Liver (tissue), 9 donors: ENCODE results near the gene C19orf47. TPM values are rescaled to one million over a fixed set of nuclear protein-coding genes. Genes with fewer than 3 reads are reported as not detected.

Experiments used
- DNase-seq: peaks from one replicate; pipeline ENCODE4 v3.0.0-alpha.2; 2017; ENCODE audit warnings: low spot score
- H3K27ac ChIP-seq, 2 donors: one replicate each; pipeline ENCODE4 v1.7.0; 2013; ENCODE audit warnings: inconsistent platforms in 2 of 2, low read length in 2 of 2, control low read depth in 1 of 2, low read depth in 1 of 2, mild to moderate bottlenecking in 1 of 2
- H3K27me3 ChIP-seq, 4 donors: one replicate each; pipeline versions ENCODE4 v1.6.1 to v1.7.0; 2013; ENCODE audit warnings: low read length in 3 of 4, inconsistent platforms in 1 of 4, mild to moderate bottlenecking in 1 of 4, moderate library complexity in 1 of 4; ENCODE audit not compliant: control insufficient read depth in 4 of 4, insufficient read depth in 4 of 4
- H3K36me3 ChIP-seq, 4 donors: one replicate each; pipeline versions ENCODE4 v1.6.1 to v1.7.0; 2013; ENCODE audit warnings: low read length in 3 of 4, mild to moderate bottlenecking in 3 of 4, low read depth in 1 of 4, moderate library complexity in 1 of 4; ENCODE audit not compliant: control insufficient read depth in 4 of 4, insufficient read depth in 3 of 4
- H3K4me1 ChIP-seq, 4 donors: one replicate each; pipeline versions ENCODE4 v1.6.1 to v1.7.0; 2013; ENCODE audit warnings: low read length in 3 of 4, mild to moderate bottlenecking in 3 of 4, moderate library complexity in 1 of 4; ENCODE audit not compliant: control insufficient read depth in 4 of 4, insufficient read depth in 4 of 4
- H3K4me3 ChIP-seq, 3 donors: one replicate each; pipeline versions ENCODE4 v1.6.1 to v1.7.0; 2013; ENCODE audit warnings: low read length in 3 of 3, control low read depth in 1 of 3, low read depth in 1 of 3, mild to moderate bottlenecking in 1 of 3
- H3K9ac ChIP-seq, 2 donors: one replicate each; pipeline ENCODE4 v1.7.0; 2013; ENCODE audit warnings: low read length in 2 of 2, mild to moderate bottlenecking in 2 of 2, moderate library complexity in 2 of 2, control low read depth in 1 of 2, low read depth in 1 of 2
- H3K9me3 ChIP-seq, 4 donors: one replicate each; pipeline versions ENCODE4 v1.6.1 to v1.7.0; 2013; ENCODE audit warnings: low read length in 3 of 4; ENCODE audit not compliant: control insufficient read depth in 4 of 4
- ATF3 ChIP-seq: IDR thresholded peaks from 2 replicates; pipeline ENCODE4 v1.6.1; 2016; ENCODE audit warnings: antibody characterized with exemption
- EGR1 ChIP-seq, 2 donors: IDR thresholded peaks; 2 replicates each; pipeline ENCODE4 v1.6.1; 2016 to 2018; ENCODE audit warnings: antibody characterized with exemption in 2 of 2, low read depth in 2 of 2
- FOXA1 ChIP-seq: IDR thresholded peaks from 2 replicates; pipeline ENCODE4 v1.6.1; 2016; ENCODE audit warnings: antibody characterized with exemption
- FOXA2 ChIP-seq: IDR thresholded peaks from 2 replicates; pipeline ENCODE4 v1.6.1; 2016; ENCODE audit warnings: antibody characterized with exemption
- GABPA ChIP-seq, 2 donors: IDR thresholded peaks in 1 of 2; conservative IDR thresholded peaks in 1 of 2; 2 replicates each; pipeline ENCODE4 v1.6.1; 2016; ENCODE audit warnings: antibody characterized with exemption in 2 of 2, mild to moderate bottlenecking in 1 of 2, moderate library complexity in 1 of 2
- HNF4G ChIP-seq: IDR thresholded peaks from 2 replicates; pipeline ENCODE4 v1.6.1; 2016; ENCODE audit warnings: antibody characterized with exemption
- JUND ChIP-seq, 2 donors: IDR thresholded peaks; 2 replicates each; pipeline ENCODE4 v1.6.1; 2016; ENCODE audit warnings: antibody characterized with exemption in 2 of 2
- MAX ChIP-seq: IDR thresholded peaks from 2 replicates; pipeline ENCODE4 v1.6.1; 2016; ENCODE audit warnings: antibody characterized with exemption
- REST ChIP-seq: IDR thresholded peaks from 2 replicates; pipeline ENCODE4 v1.6.1; 2016; ENCODE audit warnings: antibody characterized with exemption, mild to moderate bottlenecking
- RXRA ChIP-seq, 2 donors: IDR thresholded peaks; 2 replicates each; pipeline ENCODE4 v1.6.1; 2017 to 2018; ENCODE audit warnings: antibody characterized with exemption in 2 of 2, mild to moderate bottlenecking in 1 of 2
- SP1 ChIP-seq: IDR thresholded peaks from 2 replicates; pipeline ENCODE4 v1.6.1; 2018; ENCODE audit warnings: antibody characterized with exemption, mild to moderate bottlenecking
- TAF1 ChIP-seq: conservative IDR thresholded peaks from 2 replicates; pipeline ENCODE4 v1.6.1; 2016; ENCODE audit warnings: antibody characterized with exemption, mild to moderate bottlenecking
- YY1 ChIP-seq: IDR thresholded peaks from 2 replicates; pipeline ENCODE4 v1.6.1; 2016; ENCODE audit warnings: antibody characterized with exemption, mild to moderate bottlenecking
- ZBTB33 ChIP-seq: IDR thresholded peaks from 2 replicates; pipeline ENCODE4 v1.6.1; 2016; ENCODE audit warnings: antibody characterized with exemption
- WGBS: extraction: QIAGEN DNeasy Blood & Tissue Kit; methylation state at CpG from one replicate; pipeline ENCODE4 v1.1.7; 2013; 5-methylcytosine and 5-hydroxymethylcytosine counted together
- polyA plus RNA-seq, 2 donors: library from polyadenylated mRNA; stranded (reverse) in 1 of 2; unstranded in 1 of 2; fragments of 200-250 nt in 1 of 2; fragments of >200 nt in 1 of 2; fragmentation: Nextera tagmentation in 1 of 2; extraction: Ambion mirVana in 1 of 2; gene quantifications; one replicate each; pipeline versions ENCODE4 v1.2.1 to v1.2.3, GENCODE V29; 2013 to 2015
- total RNA-seq, 2 donors: library from RNA; depleted of rRNA; stranded (reverse); fragments of >200 nt; gene quantifications; one replicate each; pipeline ENCODE4 v1.2.3, GENCODE V29; 2014
- donor health status: healthy.
- donor health status: healthy.
- donor health status: healthy.
- donor health status: healthy.
- donor health status: healthy.

Gene C19orf47
- total and polyA plus RNA-seq, 4 donors: 3.9 to 6.0 (median 5.0) TPM

GRCh38 chr19:40378509-40378908 is 30.3 kb upstream of the C19orf47 start:
- Histone ChIP-seq H3K36me3 (peaks cover 2 to 34% (median 11%) of the 10 kb centered on the region in 4 donors), H3K9me3 (no peaks in the 10 kb centered on the region), H3K27me3 (no peaks in the 10 kb centered on the region), H3K9ac (no peak overlapping the region), H3K4me1 (no peaks in the 10 kb centered on the region), H3K27ac (no peak overlapping the region), H3K4me3 (no peak overlapping the region)
- TF ChIP-seq GABPA (IDR thresholded peaks at IDR 0.05 in 1 of 2, conservative IDR thresholded peaks at IDR 0.05 in 1 of 2): no peak
- no peak for TF ChIP-seq ZBTB33
- TF ChIP-seq REST: no peak
- TF ChIP-seq ATF3: no peak
- no peak for TF ChIP-seq HNF4G
- TF ChIP-seq EGR1 (IDR thresholded peaks at IDR 0.05; ENCODE audit: low read depth in 2 of 2): no peak
- no peak for TF ChIP-seq RXRA (IDR thresholded peaks at IDR 0.05)
- no peak for TF ChIP-seq MAX
- TF ChIP-seq FOXA2: no peak
- TF ChIP-seq YY1: no peak
- no peak for TF ChIP-seq FOXA1
- DNase-seq: no peak
- 93% methylated on average over 2 of the region's 2 CpGs for WGBS

GRCh38 chr19:40377876-40378385 is 29.7 kb upstream of the C19orf47 start:
- Histone ChIP-seq H3K9me3 (no peaks in the 10 kb centered on the region), H3K9ac (no peak overlapping the region), H3K4me3 (no peak overlapping the region), H3K4me1 (no peaks in the 10 kb centered on the region), H3K36me3 (peaks cover 3 to 38% (median 11%) of the 10 kb centered on the region in 4 donors), H3K27ac (no peak overlapping the region), H3K27me3 (no peaks in the 10 kb centered on the region)
- whole genome bisulfite sequencing: 91% methylated on average over 25 of the region's 25 CpGs
- no peak for DNase-seq
- TF ChIP-seq RXRA (IDR thresholded peaks at IDR 0.05) (no peak), SP1 (no peak), TAF1 (no peak), JUND (IDR thresholded peaks at IDR 0.05) (no peak)
